Endothelial cell (in vitro differentiated cells): Measurements from ENCODE around the gene PDHB. TPM values are rescaled to one million over a fixed set of nuclear protein-coding genes. Genes with fewer than 3 reads are reported as not detected.
A peak's percentile ranks its signal among the peaks of the same experiment; 100 is the strongest.

Source experiments
- DNase-seq: peaks from one replicate; pipeline ENCODE4 v3.0.0; 2021; ENCODE audit warnings: low spot score
- H3K27ac Mint-ChIP-seq: one replicate; pipeline ENCODE4 v1.8.0; 2021; ENCODE audit warnings: mixed read lengths, inconsistent platforms; ENCODE audit not compliant: unreplicated experiment
- H3K27me3 Mint-ChIP-seq: one replicate; pipeline ENCODE4 v1.8.0; 2021; ENCODE audit warnings: mild to moderate bottlenecking, moderate library complexity, mixed read lengths, inconsistent platforms; ENCODE audit not compliant: unreplicated experiment
- H3K36me3 Mint-ChIP-seq: one replicate; pipeline ENCODE4 v1.8.0; 2021; ENCODE audit warnings: mild to moderate bottlenecking, low read depth, mixed read lengths, inconsistent platforms; ENCODE audit not compliant: unreplicated experiment
- H3K4me1 Mint-ChIP-seq: one replicate; pipeline ENCODE4 v1.8.0; 2021; ENCODE audit warnings: mild to moderate bottlenecking, mixed read lengths, inconsistent platforms; ENCODE audit not compliant: unreplicated experiment
- H3K4me3 Mint-ChIP-seq: one replicate; pipeline ENCODE4 v1.8.0; 2021; ENCODE audit warnings: mild to moderate bottlenecking, mixed read lengths, inconsistent platforms; ENCODE audit not compliant: unreplicated experiment
- H3K9me3 Mint-ChIP-seq: one replicate; pipeline ENCODE4 v1.8.0; 2021; ENCODE audit warnings: mixed read lengths, inconsistent platforms; ENCODE audit not compliant: unreplicated experiment
- total RNA-seq: library from RNA; stranded (reverse); fragmentation: NEBNext Ultra II Directional; extraction: Animal tissue kit (Norgen Biotek cat#: 25700); gene quantifications from one replicate; pipeline ENCODE4 v1.2.1, GENCODE V29; 2021; ENCODE audit not compliant: unreplicated experiment
- TF ChIP-seq, protein P1 (sequence below): fragments of 200-600 bp; sonication (generic); IDR thresholded peaks from one replicate; pipeline ENCODE4 v1.5.0; 2021; ENCODE audit warnings: antibody characterized with exemption; ENCODE audit not compliant: unreplicated experiment

PDHB gene
- total RNA-seq, 1 donor from 2014 or later: 72.8 TPM

DNA sequence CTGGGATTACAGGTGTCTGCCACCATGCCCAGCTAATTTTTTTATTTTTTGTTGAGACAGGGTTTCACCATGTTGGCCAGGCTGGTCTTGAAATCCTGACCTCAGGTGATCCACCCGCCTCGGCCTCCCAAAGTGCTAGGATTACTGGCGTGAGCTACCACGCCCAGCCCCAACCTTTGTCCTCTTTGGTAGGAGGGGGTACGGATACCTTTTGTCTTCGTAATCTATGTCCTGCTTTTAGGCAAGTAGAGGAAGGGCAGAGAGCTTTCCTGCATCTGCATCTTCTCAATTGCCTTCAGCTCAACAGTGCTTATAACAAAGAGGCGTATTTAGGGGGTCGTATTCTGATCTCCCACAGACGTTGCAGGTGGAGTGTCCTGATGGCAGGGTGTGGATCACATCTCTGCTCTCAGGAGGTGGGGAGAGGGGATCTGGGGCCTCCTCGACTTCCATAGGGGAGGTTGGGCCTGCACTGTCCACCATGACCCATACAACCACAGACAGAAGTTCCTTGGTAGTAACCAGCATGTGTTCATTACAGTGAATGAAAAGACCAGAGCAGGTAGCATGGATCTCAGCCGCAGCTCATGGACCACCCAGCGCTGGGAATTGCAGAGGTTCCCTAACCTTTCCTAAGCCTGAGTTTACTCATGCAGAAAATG, 36.9 kb upstream of the PDHB start:
- TF ChIP-seq, protein P1, sequence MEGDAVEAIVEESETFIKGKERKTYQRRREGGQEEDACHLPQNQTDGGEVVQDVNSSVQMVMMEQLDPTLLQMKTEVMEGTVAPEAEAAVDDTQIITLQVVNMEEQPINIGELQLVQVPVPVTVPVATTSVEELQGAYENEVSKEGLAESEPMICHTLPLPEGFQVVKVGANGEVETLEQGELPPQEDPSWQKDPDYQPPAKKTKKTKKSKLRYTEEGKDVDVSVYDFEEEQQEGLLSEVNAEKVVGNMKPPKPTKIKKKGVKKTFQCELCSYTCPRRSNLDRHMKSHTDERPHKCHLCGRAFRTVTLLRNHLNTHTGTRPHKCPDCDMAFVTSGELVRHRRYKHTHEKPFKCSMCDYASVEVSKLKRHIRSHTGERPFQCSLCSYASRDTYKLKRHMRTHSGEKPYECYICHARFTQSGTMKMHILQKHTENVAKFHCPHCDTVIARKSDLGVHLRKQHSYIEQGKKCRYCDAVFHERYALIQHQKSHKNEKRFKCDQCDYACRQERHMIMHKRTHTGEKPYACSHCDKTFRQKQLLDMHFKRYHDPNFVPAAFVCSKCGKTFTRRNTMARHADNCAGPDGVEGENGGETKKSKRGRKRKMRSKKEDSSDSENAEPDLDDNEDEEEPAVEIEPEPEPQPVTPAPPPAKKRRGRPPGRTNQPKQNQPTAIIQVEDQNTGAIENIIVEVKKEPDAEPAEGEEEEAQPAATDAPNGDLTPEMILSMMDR: no peak
- H3K36me3 Mint-ChIP-seq: no peaks in the 10 kb centered on the region
- H3K27ac Mint-ChIP-seq: no peak overlapping the region
- H3K9me3 Mint-ChIP-seq: no peaks in the 10 kb centered on the region
- peaks cover 15% of the 10 kb centered on the region for H3K4me1 Mint-ChIP-seq
- H3K27me3 Mint-ChIP-seq: no peaks in the 10 kb centered on the region
- H3K4me3 Mint-ChIP-seq: no peak overlapping the region
- DNase-seq: no peak

DNA sequence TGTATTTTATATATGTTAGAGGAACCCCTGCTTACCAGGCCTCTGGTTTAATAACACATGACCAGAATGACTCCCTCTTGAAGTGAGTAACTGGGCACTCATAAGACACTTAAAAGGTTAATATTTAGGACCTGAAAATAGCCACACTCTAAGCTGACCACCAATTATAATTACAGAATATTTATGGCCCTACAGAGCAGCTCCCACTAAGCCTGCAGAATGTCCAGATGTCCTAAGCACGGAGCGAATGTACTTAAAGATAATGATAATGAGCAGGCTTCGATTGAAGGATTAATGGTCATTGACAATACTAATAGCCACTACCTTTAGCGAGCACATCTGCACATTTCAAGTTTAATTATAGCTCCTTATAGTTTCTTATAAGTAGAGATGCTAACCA, 35.5 kb upstream of the PDHB start:
- no peak for DNase-seq
- Mint-ChIP-seq H3K9me3 (no peaks in the 10 kb centered on the region), H3K27ac (no peak overlapping the region), H3K4me1 (peaks cover 2% of the 10 kb centered on the region), H3K36me3 (no peaks in the 10 kb centered on the region), H3K27me3 (no peaks in the 10 kb centered on the region), H3K4me3 (no peak overlapping the region)
- TF ChIP-seq, protein P1: no peak

DNA sequence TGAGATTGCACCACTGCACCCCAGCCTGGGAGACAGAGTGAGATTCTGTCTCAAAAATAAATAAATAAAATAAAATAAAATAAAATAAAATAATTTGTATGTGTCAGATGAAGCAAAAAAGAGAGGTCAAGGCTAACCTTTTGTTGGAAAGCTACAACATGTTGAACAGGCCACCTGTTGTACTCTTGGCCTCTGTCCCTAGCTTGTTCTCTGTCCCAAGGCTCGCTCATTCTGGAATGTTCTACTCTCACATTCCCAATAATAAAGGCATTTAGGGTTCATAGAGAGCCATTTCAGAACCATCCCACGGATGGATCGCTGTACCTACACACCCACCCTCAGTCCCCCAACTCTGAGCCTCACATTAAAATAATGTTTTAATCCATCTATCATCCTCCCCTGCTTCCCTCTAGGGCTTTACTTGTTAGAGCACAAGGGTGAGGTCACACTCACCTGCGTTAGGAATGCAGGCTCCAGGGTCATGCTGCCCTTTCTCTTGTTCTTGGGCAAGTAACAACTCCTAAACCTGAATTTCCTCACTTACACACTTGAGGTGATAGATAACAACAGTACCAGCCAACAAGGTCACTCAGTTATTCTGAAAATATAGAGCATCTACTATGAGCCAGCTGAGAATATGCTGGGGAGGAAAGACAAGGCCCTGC, 33.4 kb upstream of the PDHB start:
- no peak for DNase-seq
- TF ChIP-seq, protein P1: no peak
- Mint-ChIP-seq H3K4me1 (peaks cover 4% of the 10 kb centered on the region), H3K27me3 (no peaks in the 10 kb centered on the region), H3K27ac (no peak overlapping the region), H3K36me3 (no peaks in the 10 kb centered on the region), H3K9me3 (no peaks in the 10 kb centered on the region), H3K4me3 (no peak overlapping the region)

DNA sequence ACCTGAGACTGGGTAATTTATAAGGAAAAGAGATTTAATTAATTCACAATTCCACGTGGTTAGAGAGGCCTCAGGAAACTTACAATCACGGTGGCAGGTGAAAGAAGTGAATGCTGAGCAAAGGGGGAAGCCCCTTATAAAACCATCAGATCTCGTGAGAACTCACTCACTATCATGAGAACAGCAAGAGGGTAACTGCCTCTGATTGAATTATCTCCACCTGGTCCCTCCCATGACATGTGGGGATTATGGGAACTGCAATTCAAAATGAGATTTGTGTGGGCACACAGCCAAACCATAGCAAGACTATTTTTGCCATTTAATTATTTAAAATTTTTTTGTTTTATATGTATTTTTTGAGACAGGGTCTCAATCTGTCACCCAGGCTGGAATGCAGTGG, 31.2 kb upstream of the PDHB start:
- H3K27me3 Mint-ChIP-seq: no peaks in the 10 kb centered on the region
- H3K36me3 Mint-ChIP-seq: no peaks in the 10 kb centered on the region
- no peaks in the 10 kb centered on the region for H3K9me3 Mint-ChIP-seq
- H3K4me3 Mint-ChIP-seq: no peak overlapping the region
- no peak overlapping the region for H3K27ac Mint-ChIP-seq
- peaks cover 4% of the 10 kb centered on the region for H3K4me1 Mint-ChIP-seq
- TF ChIP-seq, protein P1: peak; percentile 0
- DNase-seq: no peak

DNA sequence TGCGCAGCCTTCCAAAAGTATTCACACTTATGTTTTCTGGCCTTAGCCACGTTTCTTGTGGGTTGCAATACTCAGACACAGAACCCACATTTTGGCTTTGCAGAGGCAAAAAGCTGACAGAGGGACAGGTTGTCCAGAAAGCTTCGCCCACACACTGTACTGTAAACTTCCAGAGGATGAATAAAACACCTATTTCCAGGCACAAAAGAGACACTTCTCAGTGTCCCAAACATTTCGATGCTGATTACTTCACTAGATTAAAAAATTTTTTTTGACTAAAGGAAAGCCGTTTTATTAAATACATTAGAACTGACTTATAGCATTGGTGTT, 30.3 kb upstream of the PDHB start:
- TF ChIP-seq, protein P1: no peak
- H3K27me3 Mint-ChIP-seq: no peaks in the 10 kb centered on the region
- peaks cover 4% of the 10 kb centered on the region for H3K4me1 Mint-ChIP-seq
- H3K36me3 Mint-ChIP-seq: no peaks in the 10 kb centered on the region
- H3K27ac Mint-ChIP-seq: no peak overlapping the region
- H3K9me3 Mint-ChIP-seq: no peaks in the 10 kb centered on the region
- H3K4me3 Mint-ChIP-seq: no peak overlapping the region
- DNase-seq: no peak
